Uterus (tissue), 2 donors: ENCODE data around the gene DIRAS1.

Experiments
- POLR2A ChIP-seq, 2 donors: fragments of 450-650 bp; IDR thresholded peaks; one replicate each; pipeline ENCODE4 v1.6.1; 2016; ENCODE audit warnings: antibody characterized with exemption in 2 of 2, mild to moderate bottlenecking in 1 of 2, moderate library complexity in 1 of 2
- TF ChIP-seq, protein P1 (sequence below), 4 experiments: fragments of 200-600 bp in 2 of 4; fragments of 450-650 bp in 2 of 4; sonication (generic) in 2 of 4; IDR thresholded peaks; one replicate each; pipeline ENCODE4 v1.5.1; 2016 to 2019; ENCODE audit warnings: antibody characterized with exemption in 4 of 4, mild to moderate bottlenecking in 2 of 4, moderate library complexity in 1 of 4

DNA sequence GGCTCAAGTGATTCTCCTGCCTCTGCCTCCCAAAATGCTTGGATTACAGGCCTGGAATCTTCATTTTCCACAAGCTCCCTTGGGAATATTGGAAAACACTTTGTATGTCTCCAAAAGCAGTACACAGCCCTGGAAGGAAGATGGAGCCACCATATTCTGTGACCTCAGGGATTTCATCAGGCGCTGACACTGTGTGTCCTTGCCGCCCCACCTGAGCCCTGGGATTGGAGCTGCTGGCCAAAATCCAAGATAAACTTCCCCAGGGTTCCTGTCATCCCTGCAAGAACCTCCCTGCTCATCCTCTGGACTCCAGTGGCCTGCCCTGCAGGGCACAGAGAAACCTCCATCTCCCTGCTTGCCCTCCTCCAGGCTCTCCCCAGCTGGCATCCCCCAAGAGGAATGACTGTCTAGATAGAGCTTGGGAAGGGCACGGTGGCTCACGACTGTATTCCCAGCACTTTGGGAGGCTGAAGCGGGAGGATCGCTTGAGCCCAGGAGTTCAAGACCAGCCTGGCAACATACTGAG lies 17.4 kb downstream of the DIRAS1 start:
- TF ChIP-seq, protein P1, sequence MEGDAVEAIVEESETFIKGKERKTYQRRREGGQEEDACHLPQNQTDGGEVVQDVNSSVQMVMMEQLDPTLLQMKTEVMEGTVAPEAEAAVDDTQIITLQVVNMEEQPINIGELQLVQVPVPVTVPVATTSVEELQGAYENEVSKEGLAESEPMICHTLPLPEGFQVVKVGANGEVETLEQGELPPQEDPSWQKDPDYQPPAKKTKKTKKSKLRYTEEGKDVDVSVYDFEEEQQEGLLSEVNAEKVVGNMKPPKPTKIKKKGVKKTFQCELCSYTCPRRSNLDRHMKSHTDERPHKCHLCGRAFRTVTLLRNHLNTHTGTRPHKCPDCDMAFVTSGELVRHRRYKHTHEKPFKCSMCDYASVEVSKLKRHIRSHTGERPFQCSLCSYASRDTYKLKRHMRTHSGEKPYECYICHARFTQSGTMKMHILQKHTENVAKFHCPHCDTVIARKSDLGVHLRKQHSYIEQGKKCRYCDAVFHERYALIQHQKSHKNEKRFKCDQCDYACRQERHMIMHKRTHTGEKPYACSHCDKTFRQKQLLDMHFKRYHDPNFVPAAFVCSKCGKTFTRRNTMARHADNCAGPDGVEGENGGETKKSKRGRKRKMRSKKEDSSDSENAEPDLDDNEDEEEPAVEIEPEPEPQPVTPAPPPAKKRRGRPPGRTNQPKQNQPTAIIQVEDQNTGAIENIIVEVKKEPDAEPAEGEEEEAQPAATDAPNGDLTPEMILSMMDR (IDR thresholded peaks at IDR 0.05), result no peak
- no peak for TF ChIP-seq POLR2A (IDR thresholded peaks at IDR 0.05)
